NCI-H2081 treated with DMSO at 0.1 percent for 48 hours (cell line): ENCODE measurements around the gene AQP7.
"Not testable (repeated sequence)": the region's sequence is repeated elsewhere in the genome, so short reads cannot be mapped to it uniquely, and the experiment has no call there.

Experiments used
- DNase-seq: peaks from one replicate; lab custom pipeline; 2025; lab: John Stamatoyannopoulos, UW

Gene AQP7

DNA sequence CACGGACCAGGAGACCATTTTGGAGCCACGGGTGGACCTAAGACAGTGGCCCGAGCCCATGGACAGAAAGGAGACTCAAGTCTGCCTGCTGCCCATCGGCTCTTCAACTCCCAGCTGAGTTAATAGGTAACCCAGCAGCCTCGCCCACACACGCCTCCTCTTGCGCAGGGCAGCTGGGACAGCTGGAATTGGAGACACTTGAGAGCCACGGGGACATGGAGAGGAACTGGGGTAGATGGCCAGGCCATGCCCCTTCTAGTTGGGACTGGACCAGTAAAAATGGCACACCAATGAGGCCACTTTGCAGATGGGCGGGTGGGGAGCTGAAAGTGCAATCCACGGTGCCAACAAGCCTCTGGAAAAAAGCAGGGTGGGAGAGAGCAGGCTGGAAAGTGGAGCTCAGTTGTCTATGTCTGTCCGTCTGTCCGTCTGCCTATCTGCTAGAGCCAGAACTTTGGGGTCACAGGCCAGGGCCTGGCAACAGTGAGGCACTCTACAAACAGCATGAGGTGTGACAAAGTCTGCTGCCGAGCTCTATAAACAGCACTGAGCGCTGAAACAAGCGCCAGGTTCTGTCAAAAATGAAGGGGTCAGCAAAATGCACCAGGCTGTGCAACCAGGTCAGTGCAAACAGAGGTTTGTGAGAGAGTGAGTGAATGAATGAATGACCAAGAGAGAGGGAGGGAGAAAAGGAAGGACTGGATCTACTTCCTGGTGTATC lies 7.0 kb downstream of the AQP7 start:
- DNase-seq: not testable (repeated sequence)

DNA sequence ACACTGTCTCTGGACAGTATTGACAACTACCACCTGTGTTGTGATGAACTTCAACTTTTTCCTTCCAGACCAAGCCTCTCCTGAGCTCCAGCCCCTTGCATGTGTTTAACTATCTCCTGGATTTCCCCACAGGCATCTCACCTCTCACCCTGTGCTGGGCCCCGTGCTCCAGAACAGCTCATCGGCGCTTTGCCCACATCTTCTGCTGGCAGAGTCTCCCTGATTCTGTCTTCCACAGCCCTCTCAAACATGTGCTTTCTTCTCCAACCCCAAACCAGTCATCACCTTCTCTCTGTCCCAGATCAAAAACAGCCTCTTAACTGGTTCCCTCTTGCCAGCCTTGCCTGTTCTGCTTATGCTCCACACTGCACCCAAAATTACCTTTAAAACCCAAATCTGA lies 8.4 kb downstream of the AQP7 start:
- not testable (repeated sequence) for DNase-seq

GRCh38 chr9:33393581-33393980 lies 8.8 kb downstream of the AQP7 start:
- DNase-seq: no peak

- DNase-seq: not testable (repeated sequence)
Measured at GRCh38 chr9:33392591-33393021, 9.8 kb downstream of the AQP7 start.

DNA sequence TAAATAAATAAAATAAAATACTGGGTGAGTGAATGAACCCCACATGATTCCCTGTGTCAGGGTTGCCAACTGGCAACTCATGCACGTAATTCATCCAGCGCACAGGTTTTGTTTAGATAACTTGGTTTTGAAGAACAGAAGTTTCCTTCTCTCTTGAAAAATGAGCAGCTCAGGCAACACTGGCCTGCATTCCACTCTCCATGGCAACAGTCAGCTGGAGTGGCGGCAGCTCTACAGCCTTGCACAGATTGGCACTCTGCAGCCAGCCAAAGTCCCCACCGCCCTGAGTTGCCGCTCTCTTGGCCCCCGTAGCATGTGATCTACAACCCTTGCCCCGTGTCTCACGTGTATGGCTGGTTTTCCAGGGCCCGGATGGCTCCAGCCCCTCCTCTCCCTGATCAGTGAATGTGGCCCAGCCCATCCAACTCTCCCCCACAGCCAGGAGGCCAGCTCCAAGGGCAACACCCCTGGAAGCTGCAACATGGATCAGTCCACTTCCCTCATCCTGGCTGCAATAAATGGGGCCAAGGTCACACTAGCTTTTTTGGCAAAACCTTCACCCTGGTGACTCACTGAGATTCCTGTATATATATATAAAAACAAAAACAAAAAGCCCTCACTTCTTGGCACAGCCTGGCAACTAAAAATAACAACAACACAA lies 11.1 kb downstream of the AQP7 start:
- not testable (repeated sequence) for DNase-seq

- no peak for DNase-seq
Measured at GRCh38 chr9:33388110-33388994, 14.0 kb downstream of the AQP7 start.

DNA sequence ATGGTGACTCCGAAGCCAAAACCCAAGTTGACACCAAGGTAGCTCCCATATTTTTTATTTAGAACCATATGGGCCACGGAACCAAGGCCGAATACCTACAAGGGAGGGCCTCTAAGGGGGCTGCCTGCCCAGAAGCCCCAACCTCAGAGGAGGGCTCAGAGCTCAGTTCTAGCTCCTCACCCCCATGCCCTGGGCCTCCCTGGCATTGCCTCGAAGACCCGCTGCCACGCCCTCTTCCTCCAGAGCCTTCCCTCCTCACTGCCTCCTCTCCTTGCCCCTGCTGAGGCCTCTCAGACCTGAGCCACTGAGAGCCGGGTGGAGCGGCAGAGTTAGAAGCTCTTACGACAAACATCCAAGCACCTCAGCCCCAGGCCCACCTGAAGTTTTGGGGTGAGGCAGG lies 15.4 kb downstream of the AQP7 start:
- not testable (repeated sequence) for DNase-seq

DNA sequence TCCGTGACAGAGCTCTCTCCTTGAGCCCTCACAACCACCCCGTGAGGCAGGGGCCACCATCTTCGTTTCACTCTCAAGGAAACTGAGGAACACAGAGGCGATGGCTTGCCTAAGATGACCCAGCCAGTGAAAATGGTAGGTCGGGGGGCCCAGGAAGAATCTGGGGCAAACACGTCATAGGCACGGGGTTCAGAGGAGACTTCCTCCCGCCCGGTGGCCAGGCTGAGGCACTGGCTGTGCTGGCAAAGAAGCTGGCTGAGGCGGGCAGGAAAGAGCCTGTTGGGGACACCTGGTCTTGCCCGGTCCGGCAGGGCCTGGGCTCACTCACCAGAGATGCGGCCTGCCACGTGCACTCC lies 15.7 kb downstream of the AQP7 start:
- not testable (repeated sequence) for DNase-seq

- not testable (repeated sequence) for DNase-seq
Measured at GRCh38 chr9:33385979-33386640, 16.3 kb downstream of the AQP7 start.

DNA sequence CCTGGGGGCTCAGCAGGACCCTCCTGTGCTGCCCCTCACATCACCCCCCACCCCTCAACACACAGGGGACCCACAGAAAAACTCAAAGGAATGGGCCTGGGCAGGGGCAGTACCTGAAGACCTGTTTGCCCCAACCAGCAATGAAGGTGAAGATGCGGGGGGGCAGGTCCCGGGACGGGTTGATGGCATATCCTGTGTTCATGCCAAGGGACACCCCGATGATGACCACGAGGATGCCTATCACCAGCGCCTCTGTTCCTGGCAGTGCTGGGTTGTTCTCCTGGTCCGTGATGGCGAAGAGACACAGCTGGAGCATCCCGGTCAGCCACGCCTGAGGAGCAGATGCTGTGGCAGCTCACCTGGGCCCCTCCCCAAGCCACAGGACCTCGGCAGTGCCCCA lies 16.8 kb downstream of the AQP7 start:
- not testable (repeated sequence) for DNase-seq

- DNase-seq: not testable (repeated sequence)
Measured at GRCh38 chr9:33383396-33383795, 19.0 kb downstream of the AQP7 start.

DNA sequence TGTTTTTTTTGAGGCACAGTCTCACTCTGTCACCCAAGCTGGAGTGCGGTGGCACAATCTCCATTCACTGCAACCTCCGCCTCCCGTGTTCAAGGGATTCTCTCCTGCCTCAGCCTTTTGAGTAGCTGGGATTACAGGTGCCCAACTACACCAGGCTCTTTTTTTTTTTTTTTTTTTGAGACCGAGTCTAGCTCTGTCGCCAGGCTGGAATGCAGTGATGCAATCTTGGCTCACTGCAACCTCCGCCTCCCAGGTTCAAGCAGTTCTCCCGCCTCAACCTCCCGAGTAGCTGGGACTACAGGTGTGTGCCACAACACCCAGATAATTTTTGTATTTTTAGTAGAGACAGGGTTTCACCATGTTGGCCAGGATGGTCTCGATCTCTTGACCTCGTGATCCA lies 20.0 kb downstream of the AQP7 start:
- not testable (repeated sequence) for DNase-seq

GRCh38 chr9:33381231-33381791 lies 21.1 kb downstream of the AQP7 start:
- DNase-seq: no peak

DNA sequence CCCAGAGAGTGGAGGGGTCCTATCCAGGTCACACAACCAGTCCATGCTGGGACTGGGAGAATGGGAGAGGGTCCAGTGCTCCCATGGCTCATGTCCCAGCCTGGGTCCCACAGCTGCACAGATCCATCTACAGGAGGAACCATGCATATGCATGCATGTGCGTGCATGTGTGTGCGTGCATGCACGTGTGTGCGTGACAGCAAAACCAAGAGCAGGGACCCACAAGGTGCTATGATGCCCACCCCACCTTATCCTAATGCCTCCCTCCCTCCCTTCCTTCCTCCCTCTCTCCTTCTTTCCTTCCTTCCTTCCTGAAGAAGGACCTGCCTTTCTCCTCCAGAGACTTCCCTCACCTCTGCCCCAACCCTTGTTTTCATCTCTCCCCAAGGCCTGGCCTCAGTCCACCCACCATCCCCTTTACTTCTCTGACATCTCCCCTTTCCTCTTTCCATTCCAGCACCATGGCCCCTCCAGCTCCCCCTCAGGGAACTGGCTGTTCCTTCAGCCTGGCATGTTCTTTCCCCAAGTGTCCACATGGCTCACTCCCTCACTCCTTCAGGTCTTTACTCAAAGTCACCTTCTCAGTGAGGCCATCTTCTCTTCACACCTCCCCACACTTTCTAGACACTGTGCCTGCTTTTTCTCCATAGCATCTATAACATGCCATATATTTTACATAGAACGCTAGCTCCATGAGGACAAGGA lies 21.8 kb downstream of the AQP7 start:
- no peak for DNase-seq

- DNase-seq: no peak
Measured at GRCh38 chr9:33379666-33380389, 22.5 kb downstream of the AQP7 start.

GRCh38 chr9:33378121-33378795 lies 24.1 kb downstream of the AQP7 start:
- DNase-seq: no peak

- no peak for DNase-seq
Measured at GRCh38 chr9:33377089-33377715, 25.2 kb downstream of the AQP7 start.

GRCh38 chr9:33375841-33376321 lies 26.5 kb downstream of the AQP7 start:
- DNase-seq: no peak

DNA sequence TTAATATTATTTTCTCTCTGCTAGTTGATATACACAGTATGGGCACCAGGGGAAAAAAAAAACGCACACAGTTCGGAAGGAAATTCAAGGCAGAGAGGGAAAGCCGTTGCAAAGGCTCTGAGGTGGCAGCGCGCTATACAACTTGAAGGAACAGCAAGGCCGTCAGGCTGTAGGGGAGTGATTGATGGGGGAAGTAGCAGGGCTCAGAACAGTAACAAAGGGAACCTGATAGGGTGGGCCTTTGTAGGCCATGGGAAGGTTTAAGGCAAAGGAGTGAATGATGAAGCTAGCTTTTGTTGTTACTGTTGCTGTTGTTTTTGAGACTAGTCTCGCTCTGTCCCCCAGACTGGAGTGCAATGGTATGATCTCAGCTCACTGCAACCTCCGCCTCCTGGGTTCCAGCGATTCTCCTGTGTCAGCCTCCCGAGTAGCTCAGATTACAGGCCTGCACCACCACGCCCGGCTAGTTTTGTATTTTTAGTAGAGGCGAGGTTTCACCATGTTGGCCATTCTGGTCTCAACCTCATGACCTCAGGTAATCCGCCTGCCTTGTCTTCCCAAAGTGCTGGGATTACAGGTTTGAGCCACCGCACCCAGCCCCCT lies 27.0 kb downstream of the AQP7 start:
- DNase-seq: no peak
